NCI-H2081 (cell line): Measurements from ENCODE around the gene IRX1.

Experiments used
- DNase-seq, 2 experiments: peaks; one replicate each; lab custom pipeline; 2025; lab: John Stamatoyannopoulos, UW

IRX1 gene

DNA sequence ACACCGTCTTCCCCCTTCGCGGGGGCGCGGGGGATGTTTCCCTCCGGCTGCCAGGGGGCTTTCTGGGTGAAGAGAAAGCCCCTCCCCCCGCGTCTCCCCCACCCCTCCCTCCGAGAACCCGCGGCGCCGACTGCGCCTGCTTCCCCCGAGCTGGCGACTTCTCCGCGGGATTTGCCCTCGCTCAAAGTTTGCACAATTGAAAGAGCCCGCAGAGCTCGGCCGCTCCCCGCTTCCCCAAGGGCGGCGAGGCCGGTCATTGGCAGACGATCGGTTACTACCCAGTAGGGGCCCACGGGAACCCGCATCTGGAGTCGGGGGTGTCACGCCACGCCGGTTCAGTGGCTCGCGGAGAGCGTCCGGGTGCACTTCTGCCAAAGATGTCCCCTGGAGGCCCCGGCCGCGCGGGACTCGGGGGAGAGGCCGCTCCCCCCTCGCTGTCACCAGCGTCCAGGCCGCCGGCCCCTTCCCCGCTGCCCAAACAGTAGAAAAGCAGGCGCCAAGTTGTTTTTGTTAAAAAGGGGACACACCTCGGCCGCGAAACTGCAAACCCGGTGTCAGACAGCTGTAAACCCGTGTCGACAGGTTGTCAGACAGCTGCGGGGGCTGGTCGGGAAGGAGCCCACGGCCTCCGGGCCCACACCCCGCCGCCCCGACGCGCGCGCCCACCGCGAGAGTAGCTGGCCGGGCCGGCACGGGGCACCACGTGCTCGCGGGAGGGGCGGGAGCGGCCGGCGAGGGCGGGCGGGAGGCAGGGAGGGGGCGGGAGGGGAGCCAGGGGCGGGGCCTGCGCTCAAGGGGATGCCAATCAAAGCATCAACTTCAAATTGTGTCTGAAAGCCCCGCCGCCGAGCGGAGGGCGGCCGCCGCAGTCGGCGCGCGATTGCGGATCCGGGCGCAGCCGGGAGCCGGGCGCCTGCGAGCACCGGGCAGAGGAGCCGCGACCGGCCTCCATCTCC lies at the start of gene IRX1:
IRX1 (plus strand) TSS at position 827 of the 956 bp plus-strand sequence. CDS start 274 bp downstream, outside the sequence.
- no peak for DNase-seq

DNA sequence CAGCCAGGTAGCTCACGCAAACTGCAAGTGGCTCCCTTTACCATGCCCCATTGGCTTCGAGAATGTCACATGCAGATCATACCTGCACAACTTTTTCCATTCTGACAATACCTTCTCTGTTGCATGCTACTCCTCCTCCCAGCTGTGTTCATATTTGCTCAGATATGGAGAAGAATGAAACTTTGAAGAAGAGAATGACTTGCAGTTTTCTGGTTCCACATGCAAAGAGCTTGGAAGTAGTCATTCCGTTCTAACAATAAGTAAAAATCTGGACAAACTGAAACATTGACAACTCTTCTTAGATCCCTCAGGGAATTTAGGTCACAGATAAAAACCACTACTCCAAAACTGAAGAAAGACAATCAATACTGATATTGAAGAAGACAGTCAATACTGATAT lies 49.6 kb upstream of the IRX1 start:
- DNase-seq: no peak

GRCh38 chr5:3564116-3564515 lies 31.5 kb upstream of the IRX1 start:
- no peak for DNase-seq

GRCh38 chr5:3564827-3565518 lies 30.7 kb upstream of the IRX1 start:
- DNase-seq: no peak

DNA sequence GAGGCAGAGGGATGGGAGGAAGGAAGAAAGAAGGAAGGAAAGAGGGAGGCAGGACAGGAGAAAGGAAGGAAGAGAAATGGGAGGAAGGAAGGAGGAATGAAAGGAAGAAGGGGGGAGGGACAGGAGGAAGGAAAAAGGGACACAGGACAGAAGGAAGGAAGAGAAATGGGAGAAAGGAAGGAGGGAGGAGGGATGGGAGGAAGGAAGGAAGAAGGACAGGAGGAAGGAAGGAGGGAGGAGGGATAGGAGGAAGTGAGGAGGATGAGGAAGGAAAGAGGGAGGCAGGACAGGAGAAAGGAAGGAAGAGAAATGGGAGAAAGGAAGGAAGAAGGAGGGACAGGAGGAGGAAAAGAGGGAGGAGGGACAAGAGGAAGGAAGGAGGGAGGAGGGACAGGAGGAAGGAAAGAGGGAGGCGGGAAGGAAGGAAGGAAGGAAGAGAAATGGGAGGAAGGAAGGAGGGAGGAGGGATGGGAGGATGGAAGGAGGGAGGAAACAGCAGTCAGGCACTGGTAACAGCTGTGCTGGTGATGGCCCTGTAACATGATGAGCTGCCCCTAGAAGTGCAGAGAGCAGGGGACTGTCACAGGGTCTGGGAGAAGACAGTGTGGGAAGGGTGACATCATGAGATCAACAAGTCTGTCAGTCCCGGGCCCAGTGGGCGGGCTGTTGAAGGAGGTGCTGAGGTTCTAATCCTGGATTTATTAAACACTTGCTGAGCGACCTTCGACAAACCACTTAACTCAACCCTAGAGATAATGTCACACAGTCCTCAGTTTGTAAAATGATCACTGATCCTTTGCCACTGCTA lies 10.7 kb upstream of the IRX1 start:
- DNase-seq: no peak

DNA sequence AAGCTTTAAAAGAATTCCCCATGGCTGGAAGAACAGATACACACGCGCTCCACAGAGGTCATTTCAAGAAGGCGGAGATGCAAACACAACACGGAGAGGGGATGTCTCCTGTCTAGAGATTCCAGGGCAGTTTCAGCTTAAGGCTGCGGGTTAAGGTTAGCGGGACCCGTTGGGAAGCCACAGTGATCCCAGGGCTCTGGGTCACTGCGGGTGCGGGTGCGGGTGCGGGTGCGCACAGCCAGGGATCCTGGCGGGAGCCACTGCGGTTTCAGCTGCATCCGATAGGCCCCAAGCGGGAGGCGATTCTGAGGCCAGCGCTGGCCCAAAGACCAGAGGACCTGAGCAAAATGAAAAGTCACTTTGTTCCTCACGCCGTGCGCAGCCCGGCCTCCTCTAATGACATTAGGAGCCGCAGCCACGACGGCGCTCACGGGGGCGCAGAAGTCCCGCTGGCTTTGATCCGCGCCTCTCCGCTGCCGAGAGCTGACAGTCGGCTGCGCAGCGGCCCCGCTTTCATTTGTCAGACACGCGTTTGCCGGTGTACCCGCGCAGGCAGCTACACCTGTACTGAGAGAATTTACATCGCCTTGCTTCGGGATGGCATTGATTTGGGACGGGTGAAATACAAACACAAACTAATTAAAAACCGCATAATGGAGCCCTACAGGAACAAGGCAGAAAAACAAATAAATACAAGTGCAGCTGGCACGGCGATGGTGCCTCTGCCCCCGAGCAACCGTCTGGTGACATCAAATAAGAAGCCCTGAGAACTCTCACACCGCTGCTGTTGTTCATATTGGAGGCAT lies 5.3 kb upstream of the IRX1 start:
- DNase-seq: no peak

DNA sequence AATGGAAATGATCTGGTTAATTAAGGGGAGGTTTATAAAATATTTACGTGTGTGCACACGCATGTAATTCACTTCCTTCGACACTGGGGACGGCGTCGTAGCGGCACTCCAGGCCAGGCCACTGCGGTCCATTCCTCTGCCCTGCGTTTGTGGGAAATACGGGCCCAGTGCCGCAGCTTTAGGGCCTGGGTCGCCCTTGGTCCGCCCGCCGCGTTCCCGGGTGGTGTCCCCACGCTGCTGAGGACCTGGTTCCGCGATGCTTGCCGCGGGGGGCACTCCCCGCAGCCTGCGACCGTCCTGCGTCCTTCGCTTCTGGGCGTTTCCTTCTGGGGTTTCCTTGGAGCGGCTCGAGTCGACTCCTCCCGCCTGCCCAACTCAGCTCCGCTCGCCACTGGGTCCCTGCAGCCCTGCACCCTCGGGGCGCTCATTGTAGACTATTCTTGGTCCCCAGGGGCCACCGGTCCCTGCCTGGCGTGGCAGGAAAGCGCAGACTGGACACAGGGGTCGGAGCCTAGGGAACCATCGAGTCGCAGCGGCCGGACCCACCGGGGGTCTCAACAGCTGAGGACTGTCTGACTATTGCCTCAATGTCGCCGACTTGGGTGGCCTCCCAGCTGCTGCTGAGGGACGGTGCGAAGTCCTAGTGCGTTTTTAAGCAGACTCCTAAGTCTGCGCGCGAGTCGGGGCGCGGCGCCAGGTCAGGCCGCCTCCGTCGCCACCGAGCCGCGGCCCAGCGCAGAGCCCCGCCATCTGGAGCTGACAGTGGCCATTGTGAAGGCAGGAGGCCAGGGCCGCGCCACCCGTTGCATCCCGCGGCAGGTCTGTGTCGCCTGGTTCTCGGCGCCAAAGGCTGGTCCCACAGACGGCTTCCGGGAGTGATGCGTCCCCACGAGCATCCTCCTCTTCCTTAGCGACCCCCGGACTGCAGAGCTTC lies 4.4 kb upstream of the IRX1 start:
- no peak for DNase-seq

GRCh38 chr5:3592298-3592697 lies 3.3 kb upstream of the IRX1 start:
- DNase-seq: no peak

DNA sequence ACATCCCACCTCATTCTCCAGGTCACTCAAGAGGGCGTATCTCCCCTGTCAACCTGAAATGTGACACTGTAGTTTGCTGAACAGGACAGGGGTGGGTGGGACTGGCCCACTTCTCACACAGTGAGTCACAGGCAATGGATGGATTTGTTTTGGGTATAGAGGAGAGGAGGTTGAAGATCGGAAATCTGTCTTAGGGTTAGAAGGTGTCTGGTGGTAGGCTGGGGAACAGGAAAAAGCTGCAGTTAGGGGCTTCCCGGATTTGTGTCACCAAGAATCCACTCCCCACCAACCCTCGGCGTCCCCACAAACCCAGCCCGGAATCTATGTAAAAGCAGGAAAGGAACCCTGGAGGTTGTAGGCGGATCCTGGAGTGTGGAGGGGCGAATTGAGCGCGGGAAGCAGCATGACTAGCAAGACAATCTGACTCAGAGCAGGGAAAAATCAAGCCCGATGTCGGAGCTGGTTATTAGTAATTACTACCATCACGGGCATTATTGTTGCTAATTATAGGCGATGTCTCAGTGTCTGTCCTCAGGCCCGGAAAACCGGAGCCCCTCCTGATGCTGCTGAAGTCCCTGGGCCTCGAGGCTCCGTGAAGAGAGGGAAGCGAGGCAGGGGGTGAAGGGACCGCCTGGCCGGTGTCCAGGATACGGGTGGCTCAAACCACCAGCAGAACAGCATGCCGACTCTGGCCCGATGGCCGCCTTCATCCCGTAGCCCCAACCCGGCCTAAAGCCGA lies 1.7 kb upstream of the IRX1 start:
- DNase-seq: no peak

DNA sequence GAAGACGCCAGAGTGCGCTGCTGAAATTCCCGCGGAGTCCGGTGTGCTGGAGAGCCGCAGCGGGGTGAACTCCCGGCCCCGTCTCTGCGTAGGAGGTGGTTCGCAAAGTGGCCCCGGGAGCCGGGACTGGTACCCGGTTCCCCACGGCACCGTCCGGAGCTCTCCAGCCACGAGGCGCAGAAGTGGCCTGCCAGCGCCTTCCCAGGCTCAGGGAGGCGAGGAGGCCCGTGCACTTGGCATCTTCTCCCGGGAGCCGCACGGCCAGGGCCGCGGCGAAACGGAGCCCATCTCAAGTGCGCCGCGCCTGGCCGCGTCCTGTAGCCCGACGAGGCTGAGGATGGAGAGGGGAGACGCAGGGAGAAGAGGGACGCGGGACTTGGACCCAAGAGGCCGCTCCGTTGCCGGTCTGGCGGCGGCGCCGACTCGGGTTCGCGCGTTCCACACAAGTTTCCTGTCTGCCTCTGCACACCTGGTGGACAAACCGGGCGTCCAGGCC lies 1.1 kb upstream of the IRX1 start:
- DNase-seq: no peak

DNA sequence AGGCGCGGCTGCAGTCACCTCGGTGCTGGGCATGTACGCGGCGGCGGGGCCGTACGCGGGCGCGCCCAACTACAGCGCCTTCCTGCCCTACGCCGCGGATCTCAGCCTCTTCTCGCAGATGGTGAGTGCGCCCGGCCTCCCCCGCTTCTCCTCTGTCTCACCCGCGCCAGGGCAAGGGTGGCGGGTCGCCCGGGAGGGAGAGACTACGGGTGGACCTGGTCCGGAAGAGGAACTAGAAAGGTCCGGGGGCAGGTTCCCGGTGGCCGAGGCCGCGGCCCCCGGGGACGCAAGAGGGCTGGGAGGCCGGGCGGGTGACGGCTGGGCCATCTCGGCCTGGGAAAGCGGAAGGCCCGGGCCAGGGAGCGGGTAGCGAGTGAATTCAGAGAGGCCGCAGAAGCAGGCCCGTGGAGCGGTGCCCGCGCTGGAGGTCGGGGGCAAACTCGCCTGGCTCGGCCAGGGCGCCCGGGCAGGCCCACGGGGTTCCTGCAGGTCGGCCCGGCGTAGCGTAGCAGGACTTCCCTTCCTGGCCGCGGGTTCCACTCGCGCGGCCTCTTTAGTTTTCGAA lies 711 bp downstream of the IRX1 start:
- DNase-seq: no peak

DNA sequence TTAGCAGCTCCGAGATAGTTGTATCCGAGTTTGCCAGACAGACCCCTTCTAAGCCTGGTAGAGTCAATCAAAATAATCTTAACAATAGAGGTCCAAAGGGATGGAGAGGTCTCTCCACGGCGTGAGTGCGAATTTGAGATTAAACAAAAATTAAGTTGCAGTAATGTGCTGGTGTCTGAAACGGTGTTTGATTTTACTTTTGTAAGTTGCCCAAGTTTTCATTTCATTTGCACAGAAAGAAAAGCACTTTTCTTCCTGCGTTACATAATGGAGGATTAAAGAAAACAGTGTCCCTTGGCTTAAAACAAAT lies 1.2 kb downstream of the IRX1 start:
- no peak for DNase-seq

DNA sequence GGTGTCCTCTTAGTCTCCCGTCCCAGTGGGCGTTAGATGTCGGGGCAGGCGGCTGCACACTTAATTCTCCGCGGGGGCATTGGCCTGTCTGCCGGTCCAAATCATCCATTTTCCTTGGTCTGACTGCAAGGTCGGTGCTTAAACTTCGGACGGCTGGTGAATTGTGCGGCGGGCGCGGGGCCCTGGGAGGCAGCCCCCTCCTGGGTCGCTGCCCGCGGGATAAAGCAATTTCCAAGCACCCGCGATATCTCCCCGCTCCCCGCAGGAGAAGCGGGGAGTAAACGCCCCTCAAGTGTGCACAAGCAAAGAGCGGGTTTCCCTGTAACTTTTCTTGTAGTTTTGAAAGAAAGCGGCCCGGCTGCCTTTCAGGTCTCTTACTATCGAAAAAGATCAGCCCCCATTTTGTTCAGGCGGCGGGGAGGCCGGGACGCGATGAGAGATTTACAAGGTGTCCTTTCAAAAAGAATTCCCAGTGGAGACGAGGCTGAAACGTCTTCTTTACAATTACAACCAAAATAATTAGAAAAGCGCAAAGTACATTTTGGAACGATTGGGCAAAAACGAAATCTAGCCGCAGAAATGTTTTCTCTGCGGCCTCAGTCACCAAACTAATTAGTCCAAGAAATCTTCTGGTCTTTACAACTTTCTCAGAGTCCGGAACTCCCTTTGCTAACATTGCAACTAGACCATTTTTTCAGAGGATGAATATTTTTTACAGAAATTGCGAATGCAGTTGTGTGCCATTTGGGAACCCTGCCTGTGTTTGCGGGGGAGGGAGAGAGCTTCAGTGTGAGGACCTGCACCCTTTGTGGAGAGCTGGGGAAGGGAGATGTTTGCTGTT lies 1.8 kb downstream of the IRX1 start:
- no peak for DNase-seq

- no peak for DNase-seq
These were observed 2.6 kb downstream of the IRX1 start for GRCh38 chr5:3598207-3598606.

DNA sequence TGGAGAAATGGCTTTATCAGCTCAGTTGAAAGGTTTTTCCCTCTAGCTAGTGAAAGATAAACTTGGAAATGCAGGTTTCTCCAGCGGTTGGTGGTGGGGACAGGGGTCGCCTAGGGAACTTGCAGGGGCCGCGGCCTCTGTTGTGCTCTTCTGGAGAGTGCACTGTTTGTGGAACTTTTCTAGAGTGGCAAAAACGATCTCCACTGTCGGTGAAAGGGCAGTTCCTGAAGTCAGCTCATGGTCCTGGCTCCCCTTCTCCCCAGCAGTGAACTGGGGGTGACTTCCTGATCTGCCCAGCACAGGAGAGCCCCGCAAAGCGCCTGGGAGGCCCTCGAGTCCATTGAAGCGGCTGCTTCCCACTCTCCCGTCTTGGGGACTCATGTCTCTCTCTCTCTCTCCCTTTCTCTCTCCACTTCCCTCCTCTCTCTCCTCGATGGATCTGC lies 3.2 kb downstream of the IRX1 start:
- DNase-seq: no peak

DNA sequence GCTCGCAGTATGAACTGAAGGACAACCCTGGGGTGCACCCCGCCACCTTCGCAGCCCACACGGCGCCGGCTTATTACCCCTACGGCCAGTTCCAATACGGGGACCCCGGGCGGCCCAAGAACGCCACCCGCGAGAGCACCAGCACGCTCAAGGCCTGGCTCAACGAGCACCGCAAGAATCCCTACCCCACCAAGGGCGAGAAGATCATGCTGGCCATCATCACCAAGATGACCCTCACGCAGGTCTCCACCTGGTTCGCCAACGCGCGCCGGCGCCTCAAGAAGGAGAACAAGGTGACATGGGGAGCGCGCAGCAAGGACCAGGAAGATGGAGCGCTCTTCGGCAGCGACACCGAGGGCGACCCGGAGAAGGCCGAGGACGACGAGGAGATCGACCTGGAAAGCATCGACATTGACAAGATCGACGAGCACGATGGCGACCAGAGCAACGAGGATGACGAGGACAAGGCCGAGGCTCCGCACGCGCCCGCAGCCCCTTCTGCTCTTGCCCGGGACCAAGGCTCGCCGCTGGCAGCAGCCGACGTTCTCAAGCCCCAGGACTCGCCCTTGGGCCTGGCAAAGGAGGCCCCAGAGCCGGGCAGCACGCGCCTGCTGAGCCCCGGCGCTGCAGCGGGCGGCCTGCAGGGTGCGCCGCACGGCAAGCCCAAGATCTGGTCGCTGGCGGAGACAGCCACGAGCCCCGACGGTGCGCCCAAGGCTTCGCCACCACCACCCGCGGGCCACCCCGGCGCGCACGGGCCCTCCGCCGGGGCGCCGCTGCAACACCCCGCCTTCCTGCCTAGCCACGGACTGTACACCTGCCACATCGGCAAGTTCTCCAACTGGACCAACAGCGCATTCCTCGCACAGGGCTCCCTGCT lies 3.8 kb downstream of the IRX1 start:
- DNase-seq: no peak
